Bone marrow (tissue), 2 donors: Measurements from ENCODE around the gene NT5DC1.

Source experiments
- DNase-seq, 2 donors: peaks; one replicate each; lab custom pipeline; 2025; lab: John Stamatoyannopoulos, UW

The NT5DC1 gene

DNA sequence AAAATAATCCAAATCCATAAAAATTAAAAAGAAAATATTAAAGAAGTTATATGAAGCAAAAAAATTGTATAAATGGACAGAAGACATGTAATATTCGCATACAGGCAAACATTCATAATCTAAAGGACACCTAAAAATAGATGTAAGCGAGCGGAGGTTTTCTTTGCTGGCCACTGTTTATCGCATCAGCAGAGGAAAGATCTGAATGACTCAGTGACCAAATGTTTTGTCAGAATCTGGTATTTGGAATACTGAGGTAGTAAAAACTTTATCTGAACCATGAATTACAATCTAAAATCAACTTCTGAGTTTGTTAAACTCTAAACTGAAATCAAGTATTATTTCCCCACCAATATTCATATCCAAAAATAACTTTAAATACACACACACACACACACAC is 145.4 kb downstream of the NT5DC1 start:
- no peak for DNase-seq

DNA sequence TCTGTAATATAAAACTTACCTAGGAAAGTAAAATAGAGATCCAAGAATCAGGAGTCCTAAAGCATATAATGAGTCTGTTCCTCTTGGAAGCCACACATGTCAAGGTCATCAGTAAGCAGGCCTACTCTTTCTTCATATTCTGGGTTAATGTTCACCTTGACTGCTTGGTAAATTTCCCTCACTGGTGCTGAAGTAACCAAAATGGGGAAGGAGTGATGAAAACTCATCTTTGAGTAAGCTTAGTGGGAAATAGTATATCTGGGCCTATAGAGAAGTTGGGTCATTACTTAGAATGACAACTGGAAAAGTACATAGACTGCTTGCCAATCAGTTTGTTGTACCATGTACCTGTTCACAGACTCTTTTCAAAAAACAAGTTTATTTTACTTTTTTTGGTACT is 146.6 kb downstream of the NT5DC1 start:
- no peak for DNase-seq

DNA sequence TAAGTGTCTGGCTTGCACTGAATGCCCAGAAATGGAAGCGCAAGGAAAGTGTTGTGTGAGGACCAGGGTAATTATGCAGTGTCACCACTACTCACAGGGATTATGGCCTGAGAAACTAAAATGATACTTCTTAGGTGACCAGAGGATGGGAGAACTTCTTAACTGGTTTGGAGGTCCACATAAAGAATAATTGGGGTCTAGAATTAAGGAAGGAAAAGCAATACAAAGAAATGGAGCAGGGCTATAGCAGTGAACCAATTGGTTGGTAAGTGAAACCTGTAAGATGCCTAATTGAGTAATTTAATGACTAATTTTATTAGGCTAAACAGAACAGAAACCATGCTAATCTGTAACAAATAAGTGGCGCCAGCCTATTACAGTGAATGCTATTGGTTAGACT is 147.9 kb downstream of the NT5DC1 start:
- no peak for DNase-seq

DNA sequence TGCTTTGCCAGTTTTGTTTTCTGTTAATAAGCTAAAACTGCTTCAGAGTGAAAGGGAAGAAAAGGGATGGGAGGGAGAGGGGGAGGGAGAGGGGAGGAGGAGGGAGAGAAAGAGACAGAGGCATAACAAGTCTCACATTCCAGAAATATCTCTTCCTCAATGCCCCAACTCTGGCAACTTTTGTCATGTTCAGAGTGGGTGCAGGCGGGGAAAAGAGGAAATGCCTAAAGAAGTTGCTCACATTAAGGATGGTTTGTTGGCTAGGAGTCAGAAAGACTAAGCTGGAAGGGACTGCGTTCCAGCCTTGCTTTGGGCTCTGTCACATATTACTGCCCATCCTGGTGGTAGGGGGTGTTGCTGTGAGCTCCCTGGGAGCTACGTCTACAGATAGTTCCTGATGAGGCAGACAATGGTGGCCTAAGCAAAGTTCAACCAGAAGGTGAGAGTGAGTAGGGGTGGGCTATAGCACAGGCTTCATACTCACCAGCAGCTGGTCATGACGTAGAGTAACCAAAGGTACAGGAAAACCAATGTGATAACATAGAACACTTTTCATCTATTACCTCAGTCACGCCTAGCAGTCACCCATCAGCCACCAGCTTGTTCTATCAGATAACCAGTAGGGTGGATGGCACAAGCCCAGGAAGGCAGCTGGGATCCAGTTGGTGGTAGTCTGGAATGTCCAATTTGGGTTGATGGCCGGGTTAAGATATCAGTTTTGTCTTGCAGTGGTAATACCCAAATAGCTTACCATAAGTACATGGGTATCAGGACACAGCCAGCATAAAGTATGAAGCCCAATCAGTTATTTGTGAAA is 151.1 kb downstream of the NT5DC1 start:
- DNase-seq: no peak

DNA sequence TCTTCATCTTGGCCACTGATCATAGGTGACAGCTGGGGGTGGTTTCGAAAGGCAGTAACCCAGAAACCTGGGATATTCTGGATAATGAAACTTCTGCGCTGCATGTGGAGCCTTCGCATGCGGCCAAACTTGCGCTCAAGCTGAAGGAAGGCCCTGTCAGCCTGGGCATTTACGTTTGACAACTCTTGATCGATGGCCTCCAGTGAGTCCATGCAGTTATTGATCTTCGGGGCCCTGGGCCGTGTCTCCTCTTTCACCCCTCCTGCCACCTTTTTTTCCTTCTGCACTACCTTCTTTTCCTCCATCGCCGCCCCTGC is 152.5 kb downstream of the NT5DC1 start:
- no peak for DNase-seq

DNA sequence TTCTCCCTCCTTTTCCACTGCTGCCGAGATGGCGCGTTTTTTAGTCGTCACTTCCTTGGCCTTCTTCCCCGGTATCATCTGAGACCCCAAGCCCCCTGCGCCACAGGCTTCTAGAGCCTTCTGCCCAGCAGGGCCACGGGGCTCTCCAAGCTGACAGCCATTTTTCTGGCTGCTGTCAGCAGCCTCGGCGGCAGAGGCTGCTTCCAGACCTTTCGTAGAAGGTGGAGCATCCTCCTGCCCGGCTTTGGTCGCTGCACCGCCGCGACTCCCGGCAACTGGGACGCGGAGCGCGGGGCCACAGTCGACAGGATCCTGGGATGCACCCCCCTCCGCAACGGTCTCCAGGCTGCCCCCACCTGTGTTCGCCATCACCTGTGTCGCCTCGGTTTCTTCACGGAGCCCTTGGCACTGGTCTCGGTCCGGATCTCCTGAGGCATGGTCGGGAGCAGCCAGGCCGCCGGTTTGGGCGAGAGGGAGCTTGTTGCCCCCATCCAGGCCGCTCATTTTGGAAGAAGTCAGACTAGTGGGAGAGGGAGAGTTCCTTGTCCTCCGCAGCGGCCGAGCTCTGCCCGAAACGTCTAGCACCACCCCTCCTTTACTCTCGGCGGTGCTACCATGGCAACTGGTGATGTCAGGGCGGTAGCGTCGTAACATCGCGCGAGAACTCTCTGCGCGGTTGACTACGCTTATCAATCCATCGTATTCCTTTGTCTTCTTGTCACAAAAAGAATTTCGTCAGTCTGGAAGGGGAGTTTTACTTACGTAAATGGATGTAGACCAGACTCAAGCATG is 153.0 kb downstream of the NT5DC1 start, which contains the start of gene TSPYL4:
TSPYL4 (minus strand) TSS at position 571 of the 792 bp plus-strand sequence; CDS start at position 504, 67 bp downstream.
- DNase-seq: peak; percentile 60 to 86

DNA sequence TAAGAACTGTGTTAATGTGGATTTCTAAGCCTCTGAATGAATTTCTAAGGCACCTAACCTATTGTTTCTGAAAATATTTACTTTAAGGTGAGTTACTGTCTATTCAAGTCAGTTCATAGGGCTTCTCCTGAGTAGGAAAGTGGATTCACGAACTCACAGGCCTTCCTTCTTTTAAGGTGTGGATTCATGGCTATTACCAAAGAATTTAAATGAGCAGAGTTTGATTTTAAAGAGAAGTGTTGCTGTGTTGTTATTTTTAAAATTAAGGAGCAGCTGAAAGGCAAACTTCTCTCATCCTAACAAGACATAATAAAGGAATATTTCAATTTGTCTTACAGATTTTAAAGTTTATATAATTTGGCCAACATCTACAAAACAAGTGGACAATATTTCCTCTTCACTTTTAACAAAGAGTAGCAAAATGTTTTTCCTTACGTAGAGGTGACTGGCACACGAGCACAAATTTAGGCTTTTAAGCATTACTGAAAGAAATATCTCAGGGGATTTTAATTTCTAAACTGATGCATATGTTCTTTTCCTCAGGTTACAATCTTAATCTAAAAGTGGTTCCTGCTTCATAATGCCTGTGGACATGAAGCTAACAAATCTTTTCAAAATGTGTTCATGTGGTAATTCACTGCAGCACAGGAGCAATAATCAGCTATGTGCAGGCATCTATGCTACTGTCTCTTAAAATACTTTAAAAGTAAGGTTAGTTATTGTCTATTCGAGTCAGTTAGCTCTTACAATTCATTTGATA is 153.8 kb downstream of the NT5DC1 start:
- DNase-seq: no peak

DNA sequence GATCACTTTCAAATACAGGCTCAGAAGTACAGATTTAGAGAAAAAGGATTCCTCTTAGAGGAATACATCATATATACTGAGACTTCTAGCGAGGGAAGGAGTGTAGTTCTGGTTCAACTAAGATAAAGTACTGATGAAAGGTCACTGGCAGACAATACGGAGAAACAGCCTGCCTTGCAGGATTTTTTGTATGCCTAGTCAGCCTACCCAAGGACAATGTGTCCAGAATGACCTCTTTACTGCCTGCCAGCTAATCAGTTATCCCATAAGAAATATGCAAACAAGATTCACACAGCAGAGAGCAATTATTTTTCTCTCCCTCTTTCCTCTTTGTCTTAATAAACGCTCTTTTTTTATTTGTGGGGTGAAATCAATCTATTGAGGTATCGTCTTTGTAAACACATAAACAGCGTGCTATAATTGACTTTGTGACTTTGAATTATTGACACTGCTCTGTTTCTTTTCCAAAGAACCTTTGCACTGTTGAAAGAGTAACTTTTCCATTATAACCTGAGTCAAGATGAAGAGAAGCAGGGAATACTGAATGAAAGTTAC is 154.7 kb downstream of the NT5DC1 start:
- DNase-seq: no peak

DNA sequence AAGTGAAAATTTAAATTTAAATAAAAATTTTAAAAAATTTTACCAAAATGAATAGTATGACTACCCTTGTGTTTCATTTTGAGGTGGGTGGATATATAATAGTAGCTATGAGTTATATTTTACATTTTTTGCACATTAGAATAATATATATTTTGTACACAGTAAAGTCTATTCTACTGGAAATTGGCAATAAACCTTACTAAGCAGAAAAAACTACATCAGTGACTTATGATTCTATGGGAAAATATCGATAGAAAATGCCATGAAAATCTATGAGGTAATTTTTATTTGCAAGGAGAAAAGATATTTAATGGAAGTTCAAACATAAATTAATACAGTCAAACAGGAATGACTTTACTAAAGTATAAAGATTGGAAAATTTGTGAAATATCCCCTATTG is 156.0 kb downstream of the NT5DC1 start:
- DNase-seq: no peak

DNA sequence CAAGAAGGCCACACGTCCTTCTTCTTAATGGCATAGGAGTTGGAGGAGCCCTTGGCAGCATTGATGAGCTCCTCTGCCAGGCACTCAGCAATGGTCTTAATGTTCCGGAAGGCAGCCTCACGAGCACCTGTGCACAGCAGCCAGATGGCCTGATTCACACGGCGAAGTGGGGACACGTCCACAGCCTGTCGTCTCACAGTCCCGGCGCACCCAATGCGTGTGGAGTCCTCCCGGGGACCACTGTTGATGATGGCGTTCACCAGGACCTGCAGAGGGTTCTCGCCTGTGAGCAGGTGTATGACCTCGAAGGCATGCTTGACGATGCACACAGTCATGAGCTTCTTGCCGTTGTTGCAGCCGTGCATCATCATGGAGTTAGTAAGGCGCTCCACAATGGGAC is 157.9 kb downstream of the NT5DC1 start:
- DNase-seq: no peak

DNA sequence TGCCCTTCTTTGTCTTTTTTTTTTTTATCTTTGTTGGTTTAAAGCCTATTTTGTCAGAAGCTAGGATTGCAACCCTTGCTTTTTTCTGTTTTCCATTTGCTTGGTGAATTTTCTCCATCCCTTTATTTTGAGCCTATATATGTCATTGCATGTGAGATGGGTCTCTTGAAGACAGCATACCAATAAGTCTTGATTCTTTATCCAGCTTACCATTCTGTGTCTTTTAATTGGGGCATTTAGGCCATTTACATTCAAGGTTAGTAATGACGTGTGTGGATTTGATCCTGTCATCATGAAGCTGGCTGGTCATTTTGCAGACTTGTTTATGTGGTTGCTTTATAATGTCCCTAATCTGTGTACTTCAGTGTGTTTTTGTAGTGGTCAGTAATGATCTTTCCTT is 162.7 kb downstream of the NT5DC1 start:
- DNase-seq: no peak

DNA sequence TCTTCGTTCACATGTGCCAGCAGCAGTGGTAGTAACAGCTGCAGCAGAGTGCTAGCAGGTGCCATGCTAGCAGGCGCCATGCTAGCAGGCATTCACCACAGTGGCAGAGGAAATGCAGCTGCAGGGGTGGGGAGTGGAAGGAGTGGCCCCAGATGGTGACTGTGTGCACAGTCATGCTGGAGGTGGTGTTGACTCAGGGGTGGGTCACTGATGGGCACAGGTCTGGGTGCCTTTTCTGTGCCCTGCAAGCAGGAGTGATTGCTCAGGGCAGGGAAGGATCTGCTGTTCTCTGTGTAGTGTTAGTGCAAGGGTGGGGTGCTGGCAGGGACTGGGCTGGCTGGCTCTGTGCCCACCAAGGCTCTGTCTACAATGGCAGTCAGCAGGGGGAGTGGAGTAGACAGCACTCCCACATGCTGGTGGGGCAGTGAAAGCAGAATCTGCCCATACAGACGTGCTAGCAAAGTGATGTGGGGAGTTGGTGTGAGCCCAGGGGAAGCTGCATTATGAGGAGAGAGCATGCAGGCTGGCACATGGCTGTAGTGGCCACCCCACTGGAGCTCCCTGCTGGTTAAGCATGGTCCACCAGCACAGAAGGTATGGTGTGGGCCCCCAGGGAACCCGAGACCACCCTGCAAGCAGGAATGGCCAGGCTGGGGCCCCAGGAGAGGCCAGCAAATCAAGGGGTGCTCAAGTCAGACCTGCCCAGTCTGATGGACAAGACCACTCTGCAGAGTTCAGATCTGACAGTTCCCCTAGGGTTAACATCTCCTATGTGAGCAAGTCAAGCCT is 164.6 kb downstream of the NT5DC1 start:
- no peak for DNase-seq

DNA sequence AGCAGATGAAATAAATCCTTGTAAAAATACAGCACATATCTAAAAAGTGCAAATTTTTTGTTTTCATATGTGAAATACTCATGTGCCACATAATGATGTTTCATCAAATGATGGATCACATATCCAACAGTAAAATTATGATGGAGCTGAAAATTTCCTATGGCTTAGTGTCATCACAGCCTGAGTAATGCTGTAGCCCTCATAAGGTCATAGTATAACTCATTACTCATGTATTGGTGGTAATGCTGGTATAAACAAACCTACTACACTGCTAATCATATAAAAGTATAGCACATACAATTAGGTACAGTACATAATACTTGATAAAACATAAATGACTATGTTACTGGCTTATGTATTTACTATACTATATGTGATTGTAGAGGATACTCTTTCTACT is 166.2 kb downstream of the NT5DC1 start:
- DNase-seq: no peak

DNA sequence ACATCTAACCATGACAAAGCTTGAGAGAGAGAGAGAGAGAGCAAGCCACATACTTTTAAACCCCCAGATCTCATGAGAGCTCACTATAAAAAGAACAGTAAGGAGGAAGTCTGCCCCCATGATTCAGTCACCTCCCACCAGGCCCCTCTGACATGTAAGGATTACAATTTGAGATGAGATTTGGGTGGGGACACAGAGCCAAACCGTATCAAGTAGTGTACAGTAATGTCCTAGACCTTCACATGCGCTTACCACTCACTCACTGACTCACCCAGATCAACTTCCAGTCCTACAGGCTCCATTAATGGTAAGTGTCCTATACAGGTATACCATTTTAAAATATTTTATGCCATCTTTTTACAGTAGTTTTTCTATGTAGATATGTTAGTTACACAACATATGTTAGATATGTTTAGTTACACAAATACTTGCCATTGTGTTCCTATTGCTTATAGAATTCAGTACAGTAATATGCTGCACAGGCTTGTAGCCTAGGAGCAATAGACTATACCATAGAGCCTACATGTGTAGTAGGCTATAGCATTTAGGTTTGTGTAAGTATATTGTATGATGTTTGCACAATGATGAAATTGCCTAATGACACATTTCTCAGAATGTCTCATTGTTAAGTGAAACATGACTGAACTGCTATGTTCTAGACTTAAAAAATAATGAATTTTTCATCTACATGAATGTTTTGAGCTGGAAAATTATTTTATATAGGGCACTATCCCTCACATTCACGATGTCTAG is 167.4 kb downstream of the NT5DC1 start:
- no peak for DNase-seq

DNA sequence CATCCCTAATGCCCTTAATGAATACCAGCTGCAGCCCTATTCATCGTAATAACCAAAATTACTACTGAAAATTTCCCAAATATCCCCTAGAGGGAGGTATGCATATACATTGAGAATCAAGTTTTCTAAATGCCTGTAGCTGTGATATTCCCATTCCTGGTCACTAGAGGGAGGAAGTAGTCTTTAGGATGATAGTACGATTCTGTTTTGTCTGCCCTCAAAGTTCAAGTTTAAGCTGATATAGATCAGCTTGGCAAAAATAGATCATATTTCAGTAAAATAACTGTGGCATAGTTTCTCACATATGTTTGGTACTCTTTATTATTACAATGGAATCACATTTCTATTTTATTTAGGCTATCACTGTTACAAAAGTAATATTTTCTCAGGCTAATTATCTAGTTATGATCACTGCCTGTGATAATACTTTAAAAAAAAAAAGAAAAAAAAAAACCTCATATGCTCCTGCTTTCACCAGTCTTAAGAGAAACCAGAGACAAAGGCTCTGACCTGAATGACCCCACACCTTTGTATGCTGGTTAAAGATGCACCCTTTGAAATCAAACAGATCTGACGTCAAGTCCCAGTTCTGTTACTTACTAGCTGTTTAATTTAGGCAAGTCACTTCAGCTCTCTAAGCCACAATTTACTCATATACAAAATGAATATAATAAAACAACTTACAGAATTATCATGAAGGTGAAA is 168.1 kb downstream of the NT5DC1 start:
- peak in 1 of 2 donors; percentile 81 for DNase-seq

DNA sequence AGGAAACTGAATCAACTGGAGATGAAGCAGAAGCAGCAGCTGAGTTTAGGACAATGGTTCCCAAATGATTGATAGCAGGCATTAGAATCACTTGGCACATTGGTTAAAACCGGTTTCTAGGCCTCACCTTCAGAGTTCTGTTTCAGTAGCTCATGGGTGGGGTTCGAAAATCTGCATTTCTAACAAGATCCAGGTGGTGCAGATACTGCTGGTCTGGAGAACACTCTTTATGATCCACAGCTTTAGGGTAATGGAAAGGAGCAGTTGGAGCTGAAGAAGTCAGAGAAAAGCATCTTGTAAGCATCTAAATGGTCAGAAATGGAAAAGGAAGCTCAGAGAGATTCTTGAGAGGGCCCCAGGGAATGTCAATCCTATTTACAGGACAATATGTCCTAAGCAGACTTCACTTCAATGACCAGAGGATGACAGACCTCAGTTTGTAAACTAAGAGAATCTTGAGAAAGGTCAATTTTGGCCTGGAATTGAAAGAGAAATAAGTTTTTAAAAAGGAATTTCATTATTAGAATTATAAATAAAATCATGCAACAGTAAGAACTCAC is 170.6 kb downstream of the NT5DC1 start:
- no peak for DNase-seq

DNA sequence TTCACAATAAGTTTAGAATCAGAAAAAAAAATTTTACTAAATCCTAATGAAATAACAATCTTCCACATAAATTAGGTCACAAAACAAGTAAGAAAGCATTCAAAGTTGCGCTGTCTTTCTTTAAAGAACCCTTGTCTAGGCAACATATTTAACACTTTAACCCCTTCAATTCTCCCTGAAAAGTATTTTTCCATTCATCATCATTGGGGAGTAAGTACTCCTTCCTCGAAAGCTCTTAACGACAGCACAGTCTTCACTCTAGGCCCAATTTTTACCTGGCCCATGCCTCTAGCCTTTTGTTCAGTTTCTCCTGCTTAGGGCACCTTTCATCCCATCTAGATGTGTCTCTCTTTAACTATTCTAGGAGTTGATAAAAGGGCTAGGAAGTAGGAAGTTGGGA is 176.5 kb downstream of the NT5DC1 start:
- DNase-seq: no peak

DNA sequence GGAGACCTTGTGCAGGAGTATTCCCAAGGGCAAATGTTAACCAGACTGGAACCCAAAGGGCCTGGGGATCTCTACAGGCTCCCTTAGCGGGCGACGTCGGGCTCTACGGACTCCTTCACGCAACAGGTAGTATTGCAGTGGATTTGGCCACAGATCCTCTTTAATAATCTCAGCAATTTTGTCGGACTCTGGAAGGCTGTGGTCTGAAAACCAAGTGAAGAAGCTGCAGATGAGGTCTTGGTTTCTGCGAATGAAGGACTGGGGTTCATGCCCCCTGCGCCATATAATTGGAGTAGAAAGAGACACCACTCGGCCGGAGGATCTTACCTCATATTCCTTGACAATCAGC is 177.8 kb downstream of the NT5DC1 start:
- no peak for DNase-seq

DNA sequence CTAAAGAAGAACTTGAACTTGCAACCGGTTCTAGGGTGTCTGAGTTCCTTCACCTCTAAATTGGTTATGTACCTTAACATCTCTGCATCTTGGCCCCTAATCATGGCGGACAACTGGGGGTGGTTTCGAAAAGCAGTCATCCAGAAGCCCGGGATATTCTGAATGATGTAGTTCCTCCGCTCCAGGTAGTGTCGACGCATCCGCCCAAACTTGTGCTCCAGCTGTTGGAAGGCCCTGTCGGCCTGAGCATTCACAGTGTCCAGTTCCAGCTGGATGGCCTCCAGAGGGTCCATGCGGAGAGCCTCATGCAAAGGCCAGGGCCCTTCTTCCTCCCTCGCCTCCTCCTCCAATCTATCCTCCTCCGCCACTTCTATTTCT is 178.2 kb downstream of the NT5DC1 start:
- no peak for DNase-seq
